Bronchial smooth muscle cell (primary cell): Measurements from ENCODE around the gene IRX3. TPM values are rescaled to one million over a fixed set of nuclear protein-coding genes. Genes with fewer than 3 reads are reported as not detected.

Source experiments
- total RNA-seq: library from RNA; depleted of rRNA; stranded (reverse); fragments of >200 nt; gene quantifications from 2 replicates; pipeline ENCODE4 v1.2.1, GENCODE V29; 2014

IRX3 gene
- under 0.01 TPM in 1 of 2 replicates, not detected in the other for total RNA-seq

GRCh38 chr16:54286366-54287130 is at the start of gene IRX3:
Gene IRX3 (minus strand): TSS chr16:54286787. CDS start chr16:54286050, 737 bp downstream.

